Right lung (tissue), 10 donors: Measurements from ENCODE around the gene ISCA1. TPM values are rescaled to one million over a fixed set of nuclear protein-coding genes. Genes with fewer than 3 reads are reported as not detected.
"Not testable (repeated sequence)": the region's sequence is repeated elsewhere in the genome, so short reads cannot be mapped to it uniquely, and the experiment has no call there.

Experiments
- DNase-seq, 2 donors: peaks; one replicate each; pipeline ENCODE4 v3.0.0-alpha.2; 2013
- long read RNA-seq, 8 donors: transcript quantifications; one replicate each; lab custom pipeline, GENCODE V29; 2026
- polyA plus RNA-seq, 5 donors: library from polyadenylated mRNA; unstranded; fragments of 120-200 nt; gene quantifications; one replicate each; pipeline versions ENCODE4 v1.2.1 to v1.2.3, GENCODE V29; 2013; ENCODE audit warnings: inconsistent platforms in 1 of 5, low replicate concordance in 1 of 5; ENCODE audit not compliant: insufficient read length in 5 of 5, insufficient read depth in 1 of 5

Gene ISCA1
- 10 to 100 TPM; 36.1 to 53.3 (median 46.8) TPM for polyA plus RNA-seq
- long read RNA-seq, donor 1, transcript ISCA1-203 (4 exons, 1,958 nt): major isoform, 17 of 17 reads
- long read RNA-seq, donor 1, partial matches to known transcripts: 0 of 17 reads
- long read RNA-seq, donor 1, other reads (novel, unspliced or antisense): 0 of 17 reads
- long read RNA-seq, donor 2, transcript ISCA1-203 (4 exons, 1,958 nt): major isoform, 5 of 6 reads
- long read RNA-seq, donor 2, partial matches to known transcripts: 0 of 6 reads
- long read RNA-seq, donor 2, other reads (novel, unspliced or antisense): 0 of 6 reads
- long read RNA-seq, donor 3, transcript ISCA1-203 (4 exons, 1,958 nt): major isoform, 10 of 10 reads
- long read RNA-seq, donor 3, partial matches to known transcripts: 0 of 10 reads
- long read RNA-seq, donor 3, other reads (novel, unspliced or antisense): 0 of 10 reads
- long read RNA-seq, donor 4, transcript ISCA1-203 (4 exons, 1,958 nt): major isoform, 9 of 9 reads
- long read RNA-seq, donor 4, partial matches to known transcripts: 0 of 9 reads
- long read RNA-seq, donor 4, other reads (novel, unspliced or antisense): 0 of 9 reads
- long read RNA-seq, donor 5, transcript ISCA1-203 (4 exons, 1,958 nt): major isoform, 17 of 17 reads
- long read RNA-seq, donor 5, partial matches to known transcripts: 0 of 17 reads
- long read RNA-seq, donor 5, other reads (novel, unspliced or antisense): 0 of 17 reads
- long read RNA-seq, donor 6, transcript ISCA1-203 (4 exons, 1,958 nt): major isoform, 13 of 14 reads
- long read RNA-seq, donor 6, partial matches to known transcripts: 0 of 14 reads
- long read RNA-seq, donor 6, other reads (novel, unspliced or antisense): 0 of 14 reads
- long read RNA-seq, donor 7, transcript ISCA1-203 (4 exons, 1,958 nt): major isoform, 9 of 9 reads
- long read RNA-seq, donor 7, partial matches to known transcripts: 0 of 9 reads
- long read RNA-seq, donor 7, other reads (novel, unspliced or antisense): 0 of 9 reads
- long read RNA-seq, donor 8, partial matches to known transcripts: 0 of 4 reads
- long read RNA-seq, donor 8, other reads (novel, unspliced or antisense): 0 of 4 reads

DNA sequence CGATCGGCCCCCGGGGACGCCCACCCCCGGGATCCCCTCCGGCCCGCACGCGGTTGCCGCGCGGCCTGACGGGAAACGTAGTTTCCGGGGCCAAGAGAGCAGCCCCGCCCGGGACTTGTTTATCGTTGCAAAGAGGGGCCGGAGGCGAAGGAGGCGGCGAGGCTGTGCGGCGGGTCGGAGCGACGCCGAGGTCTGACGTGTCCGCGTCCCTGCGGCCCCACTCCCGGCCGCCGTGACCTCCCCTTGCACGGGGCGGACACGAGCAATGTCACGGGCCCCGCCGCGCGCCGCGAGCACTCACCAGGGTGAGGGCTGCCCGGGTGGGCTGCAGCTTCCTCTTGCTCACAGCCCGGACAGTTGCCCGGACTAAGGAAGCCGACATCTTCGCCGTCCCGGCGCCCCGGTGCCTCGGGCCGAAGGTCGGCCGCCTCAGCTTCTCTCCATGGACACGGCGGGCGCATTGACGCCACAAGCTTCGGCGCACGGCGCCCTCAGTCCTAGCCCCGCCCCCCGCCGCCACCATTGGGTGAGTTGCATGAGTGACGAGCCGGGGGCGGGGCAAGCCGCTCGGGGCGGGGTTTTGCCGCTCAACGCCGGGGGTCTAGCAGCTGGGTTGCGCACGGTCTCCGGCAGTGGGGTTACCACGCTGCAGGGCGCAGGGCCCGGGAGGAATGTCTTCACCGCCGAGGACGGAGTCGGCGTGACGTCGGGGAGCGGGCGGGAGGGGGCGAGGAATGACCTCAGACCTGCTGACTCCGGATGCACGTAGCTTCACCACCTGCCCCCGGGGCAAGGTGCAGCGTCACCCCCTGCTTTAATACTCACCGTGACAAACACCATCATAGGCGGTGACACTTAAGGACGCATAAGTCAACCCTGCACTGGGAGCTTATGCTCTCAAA is at the start of gene ISCA1:
ISCA1 (minus strand) TSS at position 462 of the 902 bp plus-strand sequence; CDS start at position 382, 80 bp downstream.
- peak; percentile 92 to 94 for DNase-seq

- no peak for DNase-seq
Observed at GRCh38 chr9:86330186-86330585, 47.8 kb upstream of the ISCA1 start.

DNA sequence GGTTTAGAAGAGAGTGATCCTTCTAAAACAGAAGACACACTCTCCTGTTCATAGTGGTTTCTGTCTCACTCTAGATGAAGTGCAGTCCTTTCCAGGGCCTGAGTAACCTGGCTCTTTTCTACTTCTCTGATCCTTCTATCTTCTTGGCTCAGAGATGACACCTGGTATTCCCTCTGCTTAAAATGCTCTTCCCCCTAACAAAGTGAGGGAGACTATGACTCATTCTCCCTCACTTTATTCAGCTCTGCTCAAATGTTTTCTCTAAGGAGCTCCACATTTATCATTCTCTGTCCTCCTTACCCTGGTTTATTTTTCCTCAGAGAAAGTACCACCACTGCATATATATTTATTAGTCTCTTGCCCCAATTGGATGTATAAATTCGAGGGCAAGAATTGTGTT is 47.3 kb upstream of the ISCA1 start:
- no peak for DNase-seq

- no peak for DNase-seq
Observed at GRCh38 chr9:86328156-86328555, 45.8 kb upstream of the ISCA1 start.

- no peak for DNase-seq
Observed at GRCh38 chr9:86326536-86326935, 44.2 kb upstream of the ISCA1 start.

- no peak for DNase-seq
Observed at GRCh38 chr9:86324901-86325300, 42.6 kb upstream of the ISCA1 start.

- DNase-seq: no peak
Observed at GRCh38 chr9:86324308-86324707, 42.0 kb upstream of the ISCA1 start.

DNA sequence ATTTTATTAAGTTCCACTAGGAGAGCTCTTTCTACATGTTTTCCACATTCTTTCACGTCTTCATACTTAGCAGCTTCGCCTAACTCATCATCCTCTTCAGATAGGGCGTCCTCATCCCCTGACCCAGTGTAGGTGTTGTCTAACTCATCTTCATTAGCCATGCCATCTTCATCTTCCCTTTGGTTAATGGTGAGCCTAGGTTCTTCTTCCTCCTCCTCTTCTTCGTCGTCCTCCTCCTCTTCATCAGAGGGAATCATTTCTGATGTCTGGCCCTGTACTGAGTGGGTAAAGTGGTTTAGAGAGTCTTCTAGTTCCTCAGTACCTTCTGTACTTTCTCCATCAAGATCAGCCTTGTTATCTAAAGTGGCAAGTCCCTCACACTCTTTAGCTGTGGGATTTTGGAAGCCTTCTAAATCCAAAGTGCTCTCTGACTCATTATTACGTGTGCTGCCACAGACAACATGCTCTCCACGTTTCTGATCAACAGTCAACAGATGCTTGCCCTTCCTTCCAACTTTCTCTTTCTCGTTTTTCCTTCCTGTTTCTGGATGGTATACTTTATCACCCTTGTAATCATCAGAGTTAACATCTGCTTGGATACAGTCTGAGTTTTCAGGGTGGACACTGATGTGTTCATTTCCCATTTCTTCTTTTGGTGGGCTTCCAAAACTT is 40.8 kb upstream of the ISCA1 start:
- DNase-seq: no peak

DNA sequence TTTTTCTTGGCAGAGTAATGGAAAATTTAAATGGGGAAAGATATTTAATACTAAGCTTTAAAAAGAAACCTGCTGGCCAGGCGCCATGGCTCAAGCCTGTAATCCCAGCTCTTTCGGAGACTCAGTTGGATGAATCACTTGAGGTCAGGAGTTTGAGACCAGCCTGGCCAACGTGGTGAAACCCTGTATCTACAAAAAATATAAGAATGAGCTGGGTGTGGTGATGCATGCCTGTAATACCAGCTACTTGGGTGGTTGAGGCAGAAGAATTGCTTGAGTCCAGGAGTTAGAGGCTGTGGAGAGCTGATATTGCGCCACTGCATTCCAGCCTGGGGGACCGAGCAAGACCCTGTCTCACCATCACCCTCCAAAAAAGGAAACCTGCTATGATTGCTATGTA is 39.0 kb upstream of the ISCA1 start:
- no peak for DNase-seq

DNA sequence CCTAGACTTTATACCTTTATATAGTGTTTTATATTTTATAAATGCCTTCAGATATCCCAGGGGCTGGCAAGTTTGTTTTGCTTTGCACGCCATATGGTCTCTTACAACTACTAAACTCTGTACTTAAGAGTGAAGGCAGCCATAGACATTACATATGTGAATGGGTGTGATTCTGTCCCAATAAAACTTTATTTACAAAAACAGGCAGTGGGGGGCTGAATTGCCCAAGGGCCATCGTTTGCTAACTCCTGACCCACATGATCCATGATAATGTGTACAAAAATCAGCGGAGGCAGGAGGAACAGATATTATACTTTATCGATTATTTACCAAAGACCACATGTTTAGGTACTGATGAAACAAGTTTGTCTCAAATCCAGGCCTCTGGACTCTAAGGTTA is 35.8 kb upstream of the ISCA1 start:
- no peak for DNase-seq

- DNase-seq: no peak
Observed at GRCh38 chr9:86315078-86315477, 32.7 kb upstream of the ISCA1 start.

- not testable (repeated sequence) for DNase-seq
Observed at GRCh38 chr9:86312959-86313358, 30.6 kb upstream of the ISCA1 start.

GRCh38 chr9:86308687-86309086 is 26.3 kb upstream of the ISCA1 start:
- no peak for DNase-seq

- no peak for DNase-seq
Observed at GRCh38 chr9:86304236-86304730, 21.9 kb upstream of the ISCA1 start.

- no peak for DNase-seq
Observed at GRCh38 chr9:86303316-86303975, 21.1 kb upstream of the ISCA1 start.

DNA sequence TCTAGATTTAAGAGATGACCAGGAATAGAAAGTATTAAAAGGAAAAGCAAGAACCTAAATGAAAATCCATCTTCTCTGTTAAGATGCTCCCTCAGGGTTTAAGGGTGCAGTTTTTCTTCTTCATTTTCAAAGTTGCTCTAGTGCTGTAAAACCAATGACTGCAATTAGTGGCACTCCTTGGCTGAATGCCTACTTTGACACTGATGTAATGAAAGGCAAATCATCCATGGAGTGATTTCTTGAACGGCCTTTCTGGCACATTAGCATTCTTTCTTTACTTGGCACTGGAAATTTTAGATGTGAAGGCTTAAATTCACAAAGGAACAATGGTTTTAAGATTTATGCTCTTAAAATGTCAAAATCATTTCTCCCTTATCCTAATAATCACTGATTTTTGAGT is 19.3 kb upstream of the ISCA1 start:
- DNase-seq: no peak

- no peak for DNase-seq
Observed at GRCh38 chr9:86300701-86301100, 18.4 kb upstream of the ISCA1 start.

GRCh38 chr9:86298873-86299272 is 16.5 kb upstream of the ISCA1 start:
- DNase-seq: no peak

DNA sequence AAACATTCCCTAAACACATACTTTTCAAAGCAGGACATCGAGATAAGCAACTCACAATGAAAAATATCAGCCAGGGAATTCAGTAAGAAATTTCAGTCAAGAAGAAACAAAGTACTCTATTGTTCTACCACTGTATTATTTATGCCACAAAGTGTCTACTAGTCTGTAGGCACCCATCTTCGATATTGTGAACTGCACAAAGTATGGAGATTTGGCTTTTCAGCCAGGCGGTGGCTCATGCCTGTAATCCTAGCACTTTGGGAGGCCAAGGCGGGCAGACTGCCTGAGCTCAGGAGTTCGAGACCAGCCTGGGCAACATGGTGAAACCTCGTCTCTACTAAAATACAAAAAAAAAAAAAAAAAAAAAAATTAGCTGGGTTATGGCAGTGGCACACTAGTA is 8.0 kb upstream of the ISCA1 start:
- DNase-seq: not testable (repeated sequence)
